ENCODE measurements around the gene TOP2A. TPM values are rescaled to one million over a fixed set of nuclear protein-coding genes. Genes with fewer than 3 reads are reported as not detected.
A peak's percentile ranks its signal among the peaks of the same experiment; 100 is the strongest.

Gene TOP2A
- total and polyA plus RNA-seq, 9 of the 15 experiments (the other 6 are each of a cell fraction or from before 2014, with no cell fraction given), result 133 to 347 (median 259) TPM

- no peak for TF ChIP-seq ZNF232 (CRISPR knock-in tag; IDR thresholded peaks at IDR 0.05)
- TF ChIP-seq ATF6 (CRISPR knock-in tag; IDR thresholded peaks at IDR 0.05), result no peak
- no peak for TF ChIP-seq ZNF3 (CRISPR knock-in tag; IDR thresholded peaks at IDR 0.05)
- TF ChIP-seq ZNF780A (CRISPR knock-in tag; IDR thresholded peaks at IDR 0.05), result no peak
- TF ChIP-seq MAFG (tag; conservative IDR thresholded peaks at IDR 0.05), result no peak
- no peak for TF ChIP-seq ID3 (CRISPR knock-in tag; IDR thresholded peaks at IDR 0.05)
- no peak; the same call in 1 of the 2 replicates for TF ChIP-seq ID3 (tag; IDR thresholded peaks at IDR 0.05)
- peak; percentile 62 for TF ChIP-seq TAF1 (IDR thresholded peaks at IDR 0.05; ENCODE audit: control insufficient read depth, extremely low read depth, insufficient read depth, low read length, severe bottlenecking)
- no peak for TF ChIP-seq NELFE (IDR thresholded peaks at IDR 0.05; ENCODE audit: insufficient read depth, insufficient read length)
- TF ChIP-seq, protein P1, sequence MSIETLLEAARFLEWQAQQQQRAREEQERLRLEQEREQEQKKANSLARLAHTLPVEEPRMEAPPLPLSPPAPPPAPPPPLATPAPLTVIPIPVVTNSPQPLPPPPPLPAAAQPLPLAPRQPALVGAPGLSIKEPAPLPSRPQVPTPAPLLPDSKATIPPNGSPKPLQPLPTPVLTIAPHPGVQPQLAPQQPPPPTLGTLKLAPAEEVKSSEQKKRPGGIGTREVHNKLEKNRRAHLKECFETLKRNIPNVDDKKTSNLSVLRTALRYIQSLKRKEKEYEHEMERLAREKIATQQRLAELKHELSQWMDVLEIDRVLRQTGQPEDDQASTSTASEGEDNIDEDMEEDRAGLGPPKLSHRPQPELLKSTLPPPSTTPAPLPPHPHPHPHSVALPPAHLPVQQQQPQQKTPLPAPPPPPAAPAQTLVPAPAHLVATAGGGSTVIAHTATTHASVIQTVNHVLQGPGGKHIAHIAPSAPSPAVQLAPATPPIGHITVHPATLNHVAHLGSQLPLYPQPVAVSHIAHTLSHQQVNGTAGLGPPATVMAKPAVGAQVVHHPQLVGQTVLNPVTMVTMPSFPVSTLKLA (conservative IDR thresholded peaks at IDR 0.05), result peak; percentile 62 to 68
- TF ChIP-seq TAL1 (IDR thresholded peaks at IDR 0.05), result no peak
- TF ChIP-seq FOXK2 (conservative IDR thresholded peaks at IDR 0.05 in 1 of 2, IDR thresholded peaks at IDR 0.05 in 1 of 2; ENCODE audit: low read depth in 2 of 2), result peak; percentile 78 to 89
- TF ChIP-seq, protein P2, sequence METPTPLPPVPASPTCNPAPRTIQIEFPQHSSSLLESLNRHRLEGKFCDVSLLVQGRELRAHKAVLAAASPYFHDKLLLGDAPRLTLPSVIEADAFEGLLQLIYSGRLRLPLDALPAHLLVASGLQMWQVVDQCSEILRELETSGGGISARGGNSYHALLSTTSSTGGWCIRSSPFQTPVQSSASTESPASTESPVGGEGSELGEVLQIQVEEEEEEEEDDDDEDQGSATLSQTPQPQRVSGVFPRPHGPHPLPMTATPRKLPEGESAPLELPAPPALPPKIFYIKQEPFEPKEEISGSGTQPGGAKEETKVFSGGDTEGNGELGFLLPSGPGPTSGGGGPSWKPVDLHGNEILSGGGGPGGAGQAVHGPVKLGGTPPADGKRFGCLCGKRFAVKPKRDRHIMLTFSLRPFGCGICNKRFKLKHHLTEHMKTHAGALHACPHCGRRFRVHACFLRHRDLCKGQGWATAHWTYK (CRISPR knock-in tag; IDR thresholded peaks at IDR 0.05), result no peak
- TF ChIP-seq KLF6 (CRISPR knock-in tag; IDR thresholded peaks at IDR 0.05; ENCODE audit: borderline replicate concordance), result no peak
- peak; percentile 84 for TF ChIP-seq TARDBP (IDR thresholded peaks at IDR 0.05)
- TF ChIP-seq NRF1 (conservative IDR thresholded peaks at IDR 0.05 in 1 of 2, IDR thresholded peaks at IDR 0.05 in 1 of 2), result peak in 1 of 2 experiments; percentile 28; a peak in 3 of 4 replicates
- no peak for TF ChIP-seq NR2C2 (CRISPR knock-in tag; IDR thresholded peaks at IDR 0.05)
- no peak for TF ChIP-seq NR2C2 (tag; IDR thresholded peaks at IDR 0.05)
- no peak for TF ChIP-seq ZC3H11A (IDR thresholded peaks at IDR 0.05; ENCODE audit: low read depth, low read length)
- TF ChIP-seq PTBP1 (IDR thresholded peaks at IDR 0.05; ENCODE audit: low read depth, low read length), result no peak
- peak; percentile 44 for TF ChIP-seq FIP1L1 (IDR thresholded peaks at IDR 0.05; ENCODE audit: low read depth, low read length, poor library complexity, severe bottlenecking)
- TF ChIP-seq, protein P3, sequence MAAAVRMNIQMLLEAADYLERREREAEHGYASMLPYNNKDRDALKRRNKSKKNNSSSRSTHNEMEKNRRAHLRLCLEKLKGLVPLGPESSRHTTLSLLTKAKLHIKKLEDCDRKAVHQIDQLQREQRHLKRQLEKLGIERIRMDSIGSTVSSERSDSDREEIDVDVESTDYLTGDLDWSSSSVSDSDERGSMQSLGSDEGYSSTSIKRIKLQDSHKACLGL (CRISPR knock-in tag; IDR thresholded peaks at IDR 0.05; ENCODE audit: borderline replicate concordance, poor library complexity, severe bottlenecking), result no peak
- no peak for TF ChIP-seq MAFF (IDR thresholded peaks at IDR 0.05; ENCODE audit: low read length)
Observed at GRCh38 chr17:40417609-40418427, at the start of gene TOP2A (continued).
